ENCODE results near the gene H2BK1. TPM values are rescaled to one million over a fixed set of nuclear protein-coding genes. Genes with fewer than 3 reads are reported as not detected.
A peak's percentile ranks its signal among the peaks of the same experiment; 100 is the strongest.

The H2BK1 gene
- total RNA-seq, 1 donor from 2014 or later = not detected

DNA sequence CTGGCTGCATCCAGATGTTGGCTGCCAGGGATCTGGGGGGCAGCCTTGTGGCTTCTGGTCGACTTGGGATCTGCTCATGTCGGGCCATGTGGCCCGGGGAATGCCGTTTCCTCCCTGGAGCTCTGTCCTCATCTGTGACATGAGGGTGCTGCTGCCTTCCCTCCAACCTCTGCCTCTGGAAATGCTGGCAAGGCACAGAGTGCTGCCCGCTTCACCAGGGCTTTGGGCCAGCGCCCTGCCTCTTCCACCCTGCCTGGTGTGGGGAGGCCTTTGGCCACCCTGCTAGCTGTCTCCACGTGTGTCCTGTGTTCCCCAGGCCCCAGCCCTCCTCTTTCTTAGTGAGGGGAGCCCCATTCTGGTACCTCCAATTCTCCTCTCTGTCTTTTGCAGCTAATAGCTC is 44.0 kb upstream of the H2BK1 start:
- Mint-ChIP-seq H3K4me1 (peaks cover 51% of the 10 kb centered on the region), H3K9me3 (no peaks in the 10 kb centered on the region), H3K27ac (peak overlapping the region; percentile 99), H3K36me3 (peaks cover 3% of the 10 kb centered on the region), H3K27me3 (ENCODE audit: low read depth) (peaks cover 27% of the 10 kb centered on the region), H3K4me3 (peak overlapping the region; percentile 76)
- DNase-seq (ENCODE audit: low spot score in 2 of 2, unreplicated experiment in 2 of 2) = no peak
- TF ChIP-seq CTCF (IDR thresholded peaks at IDR 0.05; ENCODE audit: unreplicated experiment) = no peak

DNA sequence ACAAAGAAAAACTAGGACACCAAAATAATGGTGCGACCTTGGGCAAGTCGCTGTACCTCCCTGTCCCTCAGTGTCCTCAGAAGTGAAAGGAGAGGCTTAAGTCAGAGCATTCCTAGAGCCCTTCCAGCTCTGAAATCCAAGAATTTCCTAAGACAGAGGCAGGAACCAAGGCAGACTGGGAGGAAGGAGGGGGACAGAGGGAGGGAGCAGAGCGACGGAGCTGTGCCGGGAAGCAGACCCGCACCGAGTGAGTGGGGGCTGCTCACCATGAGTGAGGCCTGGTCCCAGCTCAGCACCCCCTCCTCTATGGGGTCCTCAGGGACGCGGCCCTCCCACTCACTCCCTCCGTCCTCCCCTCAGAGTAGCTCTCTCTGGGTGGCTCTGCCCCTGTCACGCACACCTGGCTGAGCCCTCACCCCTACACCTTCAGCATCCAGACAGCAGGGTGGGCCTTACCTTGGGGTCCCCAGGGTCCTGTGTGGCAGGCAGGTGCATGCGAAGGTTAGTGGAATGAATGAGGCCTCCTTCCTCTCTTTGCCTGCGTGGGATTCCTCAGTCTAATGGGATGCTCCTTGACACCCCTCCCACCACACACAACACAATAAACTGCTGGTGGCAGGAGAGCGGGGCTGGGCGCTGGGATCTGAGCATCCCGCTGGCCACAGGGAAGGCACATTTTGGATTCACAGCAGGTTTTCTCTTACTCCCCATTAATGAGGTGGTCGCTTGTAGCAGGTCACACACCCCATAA is 42.8 kb upstream of the H2BK1 start:
- Mint-ChIP-seq H3K27me3 (ENCODE audit: low read depth) (peaks cover 19% of the 10 kb centered on the region), H3K4me1 (peaks cover 56% of the 10 kb centered on the region), H3K9me3 (no peaks in the 10 kb centered on the region), H3K4me3 (peak overlapping the region; percentile 76), H3K36me3 (peaks cover 3% of the 10 kb centered on the region), H3K27ac (peak overlapping the region; percentile 99)
- TF ChIP-seq CTCF (IDR thresholded peaks at IDR 0.05; ENCODE audit: unreplicated experiment) = no peak
- no peak for DNase-seq (ENCODE audit: low spot score in 2 of 2, unreplicated experiment in 2 of 2)

- H3K9me3 Mint-ChIP-seq = no peaks in the 10 kb centered on the region
- no peak for TF ChIP-seq CTCF (IDR thresholded peaks at IDR 0.05; ENCODE audit: unreplicated experiment)
- peaks cover 14% of the 10 kb centered on the region for H3K27me3 Mint-ChIP-seq (ENCODE audit: low read depth)
- peak overlapping the region; percentile 76 for H3K4me3 Mint-ChIP-seq
- DNase-seq (ENCODE audit: low spot score in 2 of 2, unreplicated experiment in 2 of 2) = no peak
- H3K36me3 Mint-ChIP-seq = no peaks in the 10 kb centered on the region
- H3K27ac Mint-ChIP-seq = peak overlapping the region; percentile 99
- H3K4me1 Mint-ChIP-seq = peaks cover 60% of the 10 kb centered on the region
Observed at GRCh38 chr7:151252561-151252835, 42.2 kb upstream of the H2BK1 start.

- peak; percentile 56 to 77 for DNase-seq (ENCODE audit: low spot score in 2 of 2, unreplicated experiment in 2 of 2)
- H3K27ac Mint-ChIP-seq = peak overlapping the region; percentile 99
- H3K4me1 Mint-ChIP-seq = peaks cover 66% of the 10 kb centered on the region
- H3K27me3 Mint-ChIP-seq (ENCODE audit: low read depth) = peaks cover 11% of the 10 kb centered on the region
- TF ChIP-seq CTCF (IDR thresholded peaks at IDR 0.05; ENCODE audit: unreplicated experiment) = no peak
- H3K9me3 Mint-ChIP-seq = no peaks in the 10 kb centered on the region
- H3K36me3 Mint-ChIP-seq = no peaks in the 10 kb centered on the region
- H3K4me3 Mint-ChIP-seq = peak overlapping the region; percentile 76
Observed at GRCh38 chr7:151251689-151252560, 41.6 kb upstream of the H2BK1 start.

DNA sequence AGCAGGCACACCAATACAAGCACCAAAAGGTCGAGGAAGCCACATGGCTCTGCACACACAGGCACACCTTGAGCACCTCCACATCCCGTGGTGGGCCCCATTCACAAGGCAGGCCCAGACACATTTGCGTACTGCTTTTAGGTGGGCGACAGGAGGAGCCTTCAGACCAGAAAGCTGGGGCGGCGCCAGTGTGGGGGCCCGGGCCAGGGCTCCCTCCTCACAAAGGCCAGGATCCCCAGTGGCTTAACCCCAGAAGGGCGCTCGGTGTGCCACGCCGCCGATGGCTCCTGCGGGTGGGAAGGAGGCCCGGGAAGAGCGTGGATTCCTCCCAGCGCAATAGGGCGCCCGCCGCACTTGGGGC is 41.0 kb upstream of the H2BK1 start:
- peak overlapping the region; percentile 71 for H3K4me3 Mint-ChIP-seq

More for the DNA sequence above, 41.0 kb upstream of the H2BK1 start:
- Mint-ChIP-seq H3K4me1 (peaks cover 66% of the 10 kb centered on the region), H3K27ac (peak overlapping the region; percentile 98), H3K27me3 (ENCODE audit: low read depth) (peaks cover 5% of the 10 kb centered on the region), H3K9me3 (no peaks in the 10 kb centered on the region), H3K36me3 (no peaks in the 10 kb centered on the region)
- no peak for TF ChIP-seq CTCF (IDR thresholded peaks at IDR 0.05; ENCODE audit: unreplicated experiment)
- DNase-seq (ENCODE audit: low spot score in 2 of 2, unreplicated experiment in 2 of 2) = peak in 1 of 2 experiments; percentile 57

All from mesothelial cell of epicardium (in vitro differentiated cells).